Endothelial cell of umbilical vein (primary cell): Measurements from ENCODE around the gene DNAH9. TPM values are rescaled to one million over a fixed set of nuclear protein-coding genes. Genes with fewer than 3 reads are reported as not detected.

Source experiments
- BruUV-seq: library from RNA; stranded (reverse); fragments of 400-500 nt; replicated peaks from 2 replicates; lab custom pipeline; 2021; lab: Mats Ljungman, UMichigan
- CTCF ChIA-PET: fragments of 300-600, 350-600 bp; sonication (Branson Sonifier 250); formaldehyde crosslinking; loops from one replicate; lab custom pipeline; 2021; ENCODE audit warnings: antibody characterized with exemption, inconsistent platforms; lab: Charles Lee
- POLR2A ChIA-PET: fragments of 300-600, 350-600 bp; sonication (Branson Sonifier 250); formaldehyde crosslinking; loops from one replicate; lab custom pipeline; 2021; ENCODE audit warnings: antibody characterized with exemption, inconsistent platforms; lab: Charles Lee
- DNase-seq: peaks from one replicate; pipeline ENCODE4 v3.0.0-alpha.2; 2011; ENCODE audit warnings: low read depth, low spot score
- FAIRE-seq: peaks from 2 replicates; lab custom pipeline; 2011; peaks lifted over from hg19 to GRCh38; lab: Jason Lieb, UNC
- H2AFZ ChIP-seq: 2 replicates; pipeline ENCODE4 v1.6.0; 2012; ENCODE audit warnings: low read depth, low read length, control low read depth, inconsistent platforms
- H3K27ac ChIP-seq: 2 replicates; pipeline ENCODE4 v1.5.1; 2011; ENCODE audit warnings: low read depth, mild to moderate bottlenecking, control low read depth, low read length, moderate library complexity; ENCODE audit not compliant: insufficient read depth
- H3K27me3 ChIP-seq, 2 experiments: 2 replicates each; pipeline versions ENCODE4 v1.6.0 to v1.6.1; 2011; ENCODE audit warnings: low read length in 2 of 2, mixed read lengths in 1 of 2; ENCODE audit not compliant: control insufficient read depth in 2 of 2, insufficient read depth in 2 of 2
- H3K36me3 ChIP-seq, 2 experiments: 2 replicates in 1 of 2; 3 replicates in 1 of 2; pipeline ENCODE4 v1.5.1; 2011; ENCODE audit warnings: low read length in 2 of 2, mild to moderate bottlenecking in 1 of 2, moderate library complexity in 1 of 2; ENCODE audit not compliant: control insufficient read depth in 2 of 2, insufficient read depth in 2 of 2; ENCODE audit errors: extremely low read depth in 1 of 2
- H3K4me1 ChIP-seq: 3 replicates; pipeline ENCODE4 v1.5.1; 2011; ENCODE audit warnings: mild to moderate bottlenecking, low read length; ENCODE audit not compliant: control insufficient read depth, insufficient read depth; ENCODE audit errors: extremely low read depth
- H3K4me2 ChIP-seq: 2 replicates; pipeline ENCODE4 v1.6.1; 2011; ENCODE audit warnings: low read length, control low read depth, mixed read lengths; ENCODE audit not compliant: insufficient read depth
- H3K4me3 ChIP-seq, 3 experiments: fragments of 200-600 bp in 1 of 3; sonication (generic), shearing (Covaris generic) in 1 of 3; replicated peaks in 1 of 3; 2 replicates each; pipeline ENCODE4 v1.5.1; 2011 to 2016; ENCODE audit warnings: control low read depth in 3 of 3, low read length in 3 of 3, mild to moderate bottlenecking in 2 of 3, inconsistent platforms in 1 of 3, low read depth in 1 of 3, moderate library complexity in 1 of 3; ENCODE audit not compliant: insufficient read depth in 1 of 3
- H3K79me2 ChIP-seq: 2 replicates; pipeline ENCODE4 v1.6.0; 2012; ENCODE audit warnings: low read length, inconsistent platforms; ENCODE audit not compliant: control insufficient read depth, insufficient read depth
- H3K9ac ChIP-seq: replicated peaks from 2 replicates; pipeline ENCODE3; 2011; ENCODE audit warnings: low read length, control low read depth; ENCODE audit not compliant: insufficient read depth; ENCODE audit errors: extremely low read depth
- H3K9me1 ChIP-seq: replicated peaks from 3 replicates; pipeline ENCODE4 v1.6.0; 2011; ENCODE audit warnings: mild to moderate bottlenecking, low read length; ENCODE audit not compliant: control insufficient read depth, insufficient read depth; ENCODE audit errors: extremely low read depth
- H3K9me3 ChIP-seq: replicated peaks from 2 replicates; pipeline ENCODE4 v1.5.1; 2012; ENCODE audit warnings: low read length, inconsistent platforms; ENCODE audit not compliant: control insufficient read depth, insufficient read depth
- H4K20me1 ChIP-seq: replicated peaks from 2 replicates; pipeline ENCODE3; 2011; ENCODE audit warnings: mild to moderate bottlenecking, low read length; ENCODE audit not compliant: control insufficient read depth, insufficient read depth; ENCODE audit errors: extremely low read depth
- FOS ChIP-seq: IDR thresholded peaks from 2 replicates; pipeline ENCODE4 v1.6.1; 2011; ENCODE audit warnings: mild to moderate bottlenecking, low read length, moderate library complexity, borderline replicate concordance; ENCODE audit not compliant: insufficient read depth
- GATA2 ChIP-seq: IDR thresholded peaks from 2 replicates; pipeline ENCODE4 v1.7.0; 2011; ENCODE audit warnings: low read depth, mild to moderate bottlenecking, moderate library complexity, mixed read lengths, low read length; ENCODE audit not compliant: insufficient read length, insufficient read depth
- JUN ChIP-seq: IDR thresholded peaks from 2 replicates; pipeline ENCODE4 v1.6.1; 2011; ENCODE audit warnings: borderline replicate concordance, low read depth; ENCODE audit not compliant: insufficient read length, insufficient read depth
- POLR2A ChIP-seq: IDR thresholded peaks from 2 replicates; pipeline ENCODE4 v1.6.1; 2012; ENCODE audit warnings: low read depth, mild to moderate bottlenecking, control low read depth, low read length
- POLR2AphosphoS5 ChIP-seq: IDR thresholded peaks from 2 replicates; pipeline ENCODE4 v1.6.1; 2012; ENCODE audit warnings: low read depth, mild to moderate bottlenecking, control low read depth, low read length, moderate library complexity; ENCODE audit not compliant: insufficient read depth
- dilution Hi-C: fragments of 300-500 bp; cut with MboI; formaldehyde crosslinking; loops from one replicate; pipeline ENCODE4 v1.15.0; 2019; ENCODE audit warnings: low sequenced_read_pairs; ENCODE audit not compliant: extremely low pct_ligation_motif_present
- intact Hi-C: fragments of 100-400 bp; cut with micrococcal nuclease; formaldehyde crosslinking; loops from one replicate; pipeline ENCODE4 v1.10.0; 2022
- polyA plus RNA-seq, 4 experiments: library from polyadenylated mRNA; depleted of rRNA in 3 of 4; stranded (reverse) in 3 of 4; unstranded in 1 of 4; fragments of >200 nt; gene quantifications; 2 replicates each; pipeline versions ENCODE4 v1.2.1 to v1.2.3, GENCODE V29; 2011 to 2012; ENCODE audit warnings: missing spikeins in 1 of 4
- total RNA-seq: library from RNA; stranded (reverse); gene quantifications from 2 replicates; pipeline ENCODE4 v1.2.3, GENCODE V29; 2021
- TF ChIP-seq, protein P1 (sequence below), 2 donors: IDR thresholded peaks; 1 replicate in 1 of 2; 2 replicates in 1 of 2; pipeline ENCODE4 v1.5.1; 2011; ENCODE audit warnings: low read length in 2 of 2, mild to moderate bottlenecking in 2 of 2, moderate library complexity in 2 of 2, control low read depth in 1 of 2, inconsistent platforms in 1 of 2, low read depth in 1 of 2; ENCODE audit not compliant: insufficient read depth in 1 of 2; ENCODE audit errors: extremely low read depth in 1 of 2
- TF ChIP-seq, protein P2 (sequence below): IDR thresholded peaks from 2 replicates; pipeline ENCODE4 v1.6.1; 2011; ENCODE audit not compliant: insufficient read depth, insufficient read length

DNAH9 gene
- total and polyA plus RNA-seq, 2 donors (not counting 3 experiments of a cell fraction or from before 2014, with no cell fraction given), result not detected

DNA sequence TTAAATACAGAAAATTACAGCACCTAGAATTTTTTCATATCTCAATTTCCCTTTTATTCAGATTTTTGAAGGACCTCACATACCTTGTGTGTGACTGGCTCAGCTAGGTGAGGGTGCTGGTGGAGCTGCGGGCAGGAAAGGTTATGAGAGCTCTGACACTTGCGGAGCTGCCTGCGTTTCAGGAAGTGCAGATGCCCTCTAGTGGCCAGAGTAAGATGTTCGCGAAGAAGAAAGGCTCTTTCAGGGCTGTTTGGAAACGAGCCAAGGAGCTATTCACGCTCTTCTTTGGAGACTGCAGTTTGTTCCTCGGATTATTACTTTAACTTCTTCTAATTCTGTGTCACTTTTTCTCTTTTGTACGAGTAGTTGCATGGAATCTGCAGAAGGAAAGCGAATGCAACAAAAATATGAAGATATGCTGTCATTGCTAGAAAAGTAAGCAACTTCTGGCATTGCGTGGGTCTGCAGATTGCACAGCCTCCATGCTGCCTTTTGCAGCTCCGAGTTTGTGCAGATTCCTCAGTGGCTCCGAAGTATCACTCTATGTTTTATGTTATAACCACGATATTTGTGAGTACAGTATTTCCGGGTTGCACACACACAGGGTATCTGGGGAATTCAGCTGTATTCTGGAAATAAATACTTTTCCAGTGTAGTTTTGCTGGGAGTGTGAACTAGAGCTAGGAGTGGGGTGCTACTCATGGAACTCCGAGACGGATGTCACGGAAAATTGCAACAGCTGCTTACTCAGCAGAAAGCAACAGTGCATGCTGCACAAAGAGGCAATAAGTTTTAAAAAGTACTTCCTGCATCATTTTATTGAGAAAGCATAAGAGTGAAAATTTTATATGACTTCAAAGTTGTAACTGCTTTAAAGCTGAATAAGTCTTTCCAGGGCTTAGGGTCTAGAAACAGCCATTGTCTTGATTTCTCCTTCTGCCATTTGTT lies 46.3 kb downstream of the DNAH9 start:
- CTCF ChIA-PET, result interaction anchor here (1.0 to 1.5 kb wide), 3 partner anchors 9 to 998 kb away, joined by 3 to 4 read pairs (median 4); no protein-coding TSS in a partner anchor
- intact Hi-C loops, result loop anchor here (1.0 kb wide), 1 partner anchor 291 kb away; no protein-coding TSS in a partner anchor
- BruUV-seq, result no TSS peak
- POLR2A ChIA-PET, result interaction anchor here (0.6 kb wide), 1 partner anchor 352 kb away, joined by 3 read pairs; no protein-coding TSS in a partner anchor
- DNase-seq, result peak; percentile 2
- Histone ChIP-seq H3K9ac (no peak overlapping the region), H3K9me3 (peaks cover 2% of the 10 kb centered on the region), H3K79me2 (no peaks in the 10 kb centered on the region), H4K20me1 (no peaks in the 10 kb centered on the region), H2AFZ (no peak overlapping the region), H3K4me3 (no peak overlapping the region), H3K36me3 (no peaks in the 10 kb centered on the region), H3K4me2 (no peak overlapping the region), H3K4me1 (no peaks in the 10 kb centered on the region), H3K27ac (no peak overlapping the region), H3K9me1 (no peaks in the 10 kb centered on the region), H3K27me3 (no peaks in the 10 kb centered on the region)
- TF ChIP-seq JUN (no peak), POLR2AphosphoS5 (no peak), FOS (no peak), POLR2A (no peak), GATA2 (no peak)
- TF ChIP-seq, protein P1, sequence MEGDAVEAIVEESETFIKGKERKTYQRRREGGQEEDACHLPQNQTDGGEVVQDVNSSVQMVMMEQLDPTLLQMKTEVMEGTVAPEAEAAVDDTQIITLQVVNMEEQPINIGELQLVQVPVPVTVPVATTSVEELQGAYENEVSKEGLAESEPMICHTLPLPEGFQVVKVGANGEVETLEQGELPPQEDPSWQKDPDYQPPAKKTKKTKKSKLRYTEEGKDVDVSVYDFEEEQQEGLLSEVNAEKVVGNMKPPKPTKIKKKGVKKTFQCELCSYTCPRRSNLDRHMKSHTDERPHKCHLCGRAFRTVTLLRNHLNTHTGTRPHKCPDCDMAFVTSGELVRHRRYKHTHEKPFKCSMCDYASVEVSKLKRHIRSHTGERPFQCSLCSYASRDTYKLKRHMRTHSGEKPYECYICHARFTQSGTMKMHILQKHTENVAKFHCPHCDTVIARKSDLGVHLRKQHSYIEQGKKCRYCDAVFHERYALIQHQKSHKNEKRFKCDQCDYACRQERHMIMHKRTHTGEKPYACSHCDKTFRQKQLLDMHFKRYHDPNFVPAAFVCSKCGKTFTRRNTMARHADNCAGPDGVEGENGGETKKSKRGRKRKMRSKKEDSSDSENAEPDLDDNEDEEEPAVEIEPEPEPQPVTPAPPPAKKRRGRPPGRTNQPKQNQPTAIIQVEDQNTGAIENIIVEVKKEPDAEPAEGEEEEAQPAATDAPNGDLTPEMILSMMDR (IDR thresholded peaks at IDR 0.05; ENCODE audit: extremely low read depth in 1 of 2, insufficient read depth in 1 of 2, low read depth in 1 of 2, low read length in 2 of 2), result peak; percentile 41 to 49
- TF ChIP-seq, protein P2, sequence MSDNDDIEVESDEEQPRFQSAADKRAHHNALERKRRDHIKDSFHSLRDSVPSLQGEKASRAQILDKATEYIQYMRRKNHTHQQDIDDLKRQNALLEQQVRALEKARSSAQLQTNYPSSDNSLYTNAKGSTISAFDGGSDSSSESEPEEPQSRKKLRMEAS, result no peak
- FAIRE-seq, result no peak
- dilution Hi-C loops, result no loop called here
